Gastrocnemius medialis (tissue), 4 donors: ENCODE measurements around the gene POU6F1.

Experiments used
- POLR2A ChIP-seq, 2 donors: fragments of 450-650 bp; IDR thresholded peaks; one replicate each; pipeline ENCODE4 v1.6.1; 2017; ENCODE audit warnings: antibody characterized with exemption in 2 of 2, mild to moderate bottlenecking in 2 of 2, moderate library complexity in 2 of 2
- TF ChIP-seq, protein P1 (sequence below), 5 experiments: fragments of 450-650 bp in 3 of 5; fragments of 200-600 bp in 2 of 5; sonication (generic) in 2 of 5; IDR thresholded peaks in 4 of 5; conservative IDR thresholded peaks in 1 of 5; 1 replicate in 4 of 5; 2 replicates in 1 of 5; pipeline ENCODE4 v1.5.1; 2016 to 2019; ENCODE audit warnings: antibody characterized with exemption in 5 of 5, mild to moderate bottlenecking in 3 of 5, moderate library complexity in 3 of 5

- TF ChIP-seq, protein P1, sequence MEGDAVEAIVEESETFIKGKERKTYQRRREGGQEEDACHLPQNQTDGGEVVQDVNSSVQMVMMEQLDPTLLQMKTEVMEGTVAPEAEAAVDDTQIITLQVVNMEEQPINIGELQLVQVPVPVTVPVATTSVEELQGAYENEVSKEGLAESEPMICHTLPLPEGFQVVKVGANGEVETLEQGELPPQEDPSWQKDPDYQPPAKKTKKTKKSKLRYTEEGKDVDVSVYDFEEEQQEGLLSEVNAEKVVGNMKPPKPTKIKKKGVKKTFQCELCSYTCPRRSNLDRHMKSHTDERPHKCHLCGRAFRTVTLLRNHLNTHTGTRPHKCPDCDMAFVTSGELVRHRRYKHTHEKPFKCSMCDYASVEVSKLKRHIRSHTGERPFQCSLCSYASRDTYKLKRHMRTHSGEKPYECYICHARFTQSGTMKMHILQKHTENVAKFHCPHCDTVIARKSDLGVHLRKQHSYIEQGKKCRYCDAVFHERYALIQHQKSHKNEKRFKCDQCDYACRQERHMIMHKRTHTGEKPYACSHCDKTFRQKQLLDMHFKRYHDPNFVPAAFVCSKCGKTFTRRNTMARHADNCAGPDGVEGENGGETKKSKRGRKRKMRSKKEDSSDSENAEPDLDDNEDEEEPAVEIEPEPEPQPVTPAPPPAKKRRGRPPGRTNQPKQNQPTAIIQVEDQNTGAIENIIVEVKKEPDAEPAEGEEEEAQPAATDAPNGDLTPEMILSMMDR (IDR thresholded peaks at IDR 0.05 in 4 of 5, conservative IDR thresholded peaks at IDR 0.05 in 1 of 5): no peak
- no peak for TF ChIP-seq POLR2A (IDR thresholded peaks at IDR 0.05)
Observed at GRCh38 chr12:51227962-51228361, 10.1 kb upstream of the POU6F1 start.
